Cortex of kidney (tissue), 1 donor: ENCODE data around the gene BAG5.

ENCODE experiments used
- DNase-seq: peaks from one replicate; lab custom pipeline; 2025; lab: John Stamatoyannopoulos, UW

Gene BAG5

GRCh38 chr14:103509864-103510723 lies 52.4 kb downstream of the BAG5 start:
- DNase-seq, result no peak

DNA sequence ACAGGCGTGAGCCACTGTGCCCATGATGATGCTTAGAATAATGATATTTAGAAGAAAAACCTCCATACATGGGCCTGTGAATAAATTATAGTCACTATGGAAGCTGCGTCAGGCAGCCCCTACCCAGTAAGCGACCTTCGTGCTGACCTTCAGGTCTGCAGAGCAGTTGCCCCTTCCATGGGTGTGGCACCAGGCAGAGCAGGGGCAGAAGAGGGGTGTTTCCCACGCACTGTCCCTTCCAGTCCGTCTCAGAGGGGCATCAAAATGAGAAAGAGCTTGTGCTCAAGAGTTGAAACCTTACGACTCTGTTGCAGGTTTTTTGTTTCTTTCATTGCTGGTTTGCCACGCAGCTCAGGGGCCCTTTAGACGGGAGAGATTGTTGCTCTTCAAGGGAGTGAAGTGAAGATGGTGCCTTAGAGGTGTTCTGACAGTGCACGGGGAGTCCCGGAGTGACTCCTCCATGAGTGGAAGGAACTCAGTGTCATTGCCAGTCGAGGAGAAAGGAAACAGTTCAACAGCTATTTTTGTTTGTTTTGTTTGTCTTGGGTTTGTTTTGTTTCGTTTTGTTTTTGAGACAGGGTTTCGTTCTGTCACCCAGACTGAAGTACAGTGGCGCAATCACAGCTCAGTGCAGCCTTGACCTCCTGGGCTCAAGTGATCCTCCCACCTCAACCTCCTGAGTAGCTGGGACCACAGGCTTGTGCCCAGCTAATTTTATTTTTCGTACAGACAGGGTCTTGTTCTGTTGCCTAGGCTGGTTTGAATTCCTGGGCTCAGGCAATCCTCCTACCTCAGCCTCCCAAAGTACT lies 53.7 kb downstream of the BAG5 start:
- DNase-seq, result no peak

DNA sequence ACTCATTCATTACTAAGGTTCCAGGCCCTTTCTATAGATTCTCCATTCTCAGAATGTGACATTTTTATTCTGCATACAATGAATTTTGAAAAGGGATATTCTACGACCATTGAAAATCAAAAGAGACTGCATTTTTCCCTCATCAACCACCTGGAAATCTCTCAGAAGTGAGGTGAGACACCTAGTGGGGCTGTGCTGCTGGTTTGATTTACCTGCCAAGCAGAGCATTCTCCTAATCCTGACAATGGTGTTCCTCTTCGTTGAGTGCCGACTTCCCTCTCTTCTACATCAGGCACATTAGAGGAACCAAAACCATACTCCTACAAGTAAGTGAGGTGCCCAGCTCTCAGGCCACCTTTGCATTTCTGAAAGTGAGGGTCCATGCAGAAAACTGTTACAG lies 54.7 kb downstream of the BAG5 start:
- DNase-seq, result no peak
